GM21529 (cell line): Measurements from ENCODE around the gene CACNB1.

ENCODE experiments used
- ATAC-seq: cut with Tn5 transposase; IDR thresholded peaks from one replicate; pipeline ENCODE4 v1.9.1; 2021; ENCODE audit not compliant: unreplicated experiment

The CACNB1 gene

GRCh38 chr17:39225959-39226683, 28.7 kb upstream of the CACNB1 start:
- no peak for ATAC-seq

- ATAC-seq = no peak
Measured at GRCh38 chr17:39225308-39225958, 28.0 kb upstream of the CACNB1 start, which contains the start of gene STAC2. STAC2 (minus strand) TSS chr17:39225945; CDS start chr17:39225502, 443 bp downstream.

GRCh38 chr17:39224778-39225307, 27.4 kb upstream of the CACNB1 start:
- no peak for ATAC-seq

- ATAC-seq = no peak
Measured at GRCh38 chr17:39223907-39224777, 26.7 kb upstream of the CACNB1 start.

GRCh38 chr17:39222866-39223834, 25.7 kb upstream of the CACNB1 start:
- ATAC-seq = no peak

GRCh38 chr17:39222151-39222550, 24.7 kb upstream of the CACNB1 start:
- no peak for ATAC-seq

- no peak for ATAC-seq
Measured at GRCh38 chr17:39221572-39221971, 24.1 kb upstream of the CACNB1 start.

GRCh38 chr17:39219647-39220154, 22.2 kb upstream of the CACNB1 start:
- no peak for ATAC-seq

GRCh38 chr17:39218906-39219305, 21.4 kb upstream of the CACNB1 start:
- no peak for ATAC-seq

GRCh38 chr17:39217734-39218369, 20.4 kb upstream of the CACNB1 start:
- no peak for ATAC-seq

GRCh38 chr17:39213852-39214251, 16.4 kb upstream of the CACNB1 start:
- no peak for ATAC-seq

GRCh38 chr17:39212841-39213480, 15.5 kb upstream of the CACNB1 start:
- ATAC-seq = no peak

- no peak for ATAC-seq
Measured at GRCh38 chr17:39212195-39212810, 14.8 kb upstream of the CACNB1 start.

GRCh38 chr17:39210093-39210434, 12.6 kb upstream of the CACNB1 start:
- ATAC-seq = no peak

- ATAC-seq = no peak
Measured at GRCh38 chr17:39209317-39210092, 12.0 kb upstream of the CACNB1 start.

- no peak for ATAC-seq
Measured at GRCh38 chr17:39208893-39209292, 11.4 kb upstream of the CACNB1 start.

GRCh38 chr17:39208136-39208535, 10.7 kb upstream of the CACNB1 start:
- no peak for ATAC-seq

GRCh38 chr17:39205112-39205526, 7.7 kb upstream of the CACNB1 start:
- no peak for ATAC-seq
